H7 (cell line): ENCODE measurements around the gene RASL11B. TPM values are rescaled to one million over a fixed set of nuclear protein-coding genes. Genes with fewer than 3 reads are reported as not detected.
A peak's percentile ranks its signal among the peaks of the same experiment; 100 is the strongest.

Experiments
- DNase-seq: peaks from one replicate; pipeline ENCODE4 v3.0.0; 2012
- H3K27me3 ChIP-seq: 2 replicates; pipeline ENCODE4 v1.6.0; 2011; ENCODE audit warnings: mild to moderate bottlenecking, low read length; ENCODE audit not compliant: control insufficient read depth, insufficient read depth
- H3K36me3 ChIP-seq: replicated peaks from 2 replicates; pipeline ENCODE4 v1.5.1; 2011; ENCODE audit warnings: low read length; ENCODE audit not compliant: control insufficient read depth, insufficient read depth
- H3K4me3 ChIP-seq: 2 replicates; pipeline ENCODE4 v1.5.1; 2011; ENCODE audit warnings: low read depth, mild to moderate bottlenecking, control low read depth, low read length, moderate library complexity; ENCODE audit not compliant: insufficient read depth
- total RNA-seq: library from RNA; depleted of rRNA; stranded (reverse); fragments of >200 nt; shearing (Covaris generic); gene quantifications from 2 replicates; pipeline ENCODE4 v1.2.3, GENCODE V29; 2014; rRNA removed

The RASL11B gene
- total RNA-seq, 1 experiment from 2014 or later: 20.6 TPM

GRCh38 chr4:52894443-52894842, 32.3 kb downstream of the RASL11B start:
- Histone ChIP-seq H3K27me3 (no peaks in the 10 kb centered on the region), H3K36me3 (no peaks in the 10 kb centered on the region), H3K4me3 (no peak overlapping the region)
- DNase-seq: no peak

- no peak for DNase-seq
- Histone ChIP-seq H3K27me3 (no peaks in the 10 kb centered on the region), H3K4me3 (no peak overlapping the region), H3K36me3 (no peaks in the 10 kb centered on the region; the same call in 1 of the 2 replicates)
These were observed 41.2 kb downstream of the RASL11B start for GRCh38 chr4:52903273-52903672.

GRCh38 chr4:52904421-52904820, 42.3 kb downstream of the RASL11B start:
- Histone ChIP-seq H3K36me3 (no peaks in the 10 kb centered on the region; the same call in 1 of the 2 replicates), H3K4me3 (no peak overlapping the region)
- no peak for DNase-seq

GRCh38 chr4:52907510-52907909, 45.4 kb downstream of the RASL11B start:
- DNase-seq: no peak
- Histone ChIP-seq H3K36me3 (no peaks in the 10 kb centered on the region), H3K4me3 (no peak overlapping the region), H3K27me3 (no peaks in the 10 kb centered on the region)

More at GRCh38 chr4:52904421-52904820, 42.3 kb downstream of the RASL11B start:
- H3K27me3 ChIP-seq: no peaks in the 10 kb centered on the region

GRCh38 chr4:52910115-52910514, 48.0 kb downstream of the RASL11B start:
- no peak overlapping the region for H3K4me3 ChIP-seq
- no peak for DNase-seq
- no peaks in the 10 kb centered on the region for H3K36me3 ChIP-seq
- no peaks in the 10 kb centered on the region for H3K27me3 ChIP-seq

GRCh38 chr4:52911684-52912294, 49.7 kb downstream of the RASL11B start:
- no peaks in the 10 kb centered on the region for H3K27me3 ChIP-seq
- H3K4me3 ChIP-seq: no peak overlapping the region
- peak; percentile 67 for DNase-seq
- no peaks in the 10 kb centered on the region for H3K36me3 ChIP-seq

GRCh38 chr4:52912608-52913007, 50.5 kb downstream of the RASL11B start:
- H3K4me3 ChIP-seq: no peak overlapping the region
- H3K27me3 ChIP-seq: no peaks in the 10 kb centered on the region
- H3K36me3 ChIP-seq: no peaks in the 10 kb centered on the region
- DNase-seq: no peak

- Histone ChIP-seq H3K27me3 (no peaks in the 10 kb centered on the region), H3K36me3 (no peaks in the 10 kb centered on the region), H3K4me3 (no peak overlapping the region)
- DNase-seq: no peak
These were observed 52.0 kb downstream of the RASL11B start for GRCh38 chr4:52914051-52914605.

GRCh38 chr4:52915191-52915590, 53.1 kb downstream of the RASL11B start:
- Histone ChIP-seq H3K4me3 (no peak overlapping the region), H3K27me3 (no peaks in the 10 kb centered on the region), H3K36me3 (no peaks in the 10 kb centered on the region)
- DNase-seq: no peak

GRCh38 chr4:52915730-52916300, 53.7 kb downstream of the RASL11B start:
- no peaks in the 10 kb centered on the region for H3K27me3 ChIP-seq
- DNase-seq: no peak
- H3K36me3 ChIP-seq: no peaks in the 10 kb centered on the region
- H3K4me3 ChIP-seq: no peak overlapping the region

Other genes with a start within 250 kb of the RASL11B start
- 21.3 and 29.8 TPM in 2 replicates for gene USP46, start 203.0 kb upstream of the RASL11B start, total RNA-seq
- gene ERVMER34-1, start 110.9 kb upstream of the RASL11B start, total RNA-seq: 3.4 and 5.1 TPM in 2 replicates